Astrocyte of the spinal cord (primary cell): ENCODE results near the gene CDH22.

Source experiments
- DNase-seq: peaks from one replicate; pipeline ENCODE4 v3.0.0; 2011; ENCODE audit warnings: low read depth, low spot score
- H3K4me3 ChIP-seq: 2 replicates; pipeline ENCODE4 v1.5.1; 2011; ENCODE audit warnings: low read depth, mild to moderate bottlenecking, low read length, moderate library complexity
- in situ Hi-C: cut with HindIII; loops from 2 replicates; pipeline ENCODE4 v1.10.0; 2017; ENCODE audit warnings: low sequenced_read_pairs
- TF ChIP-seq, protein P1 (sequence below): IDR thresholded peaks from 2 replicates; pipeline ENCODE4 v1.5.1; 2012; ENCODE audit warnings: low read depth, mild to moderate bottlenecking, low read length, inconsistent platforms

The CDH22 gene

DNA sequence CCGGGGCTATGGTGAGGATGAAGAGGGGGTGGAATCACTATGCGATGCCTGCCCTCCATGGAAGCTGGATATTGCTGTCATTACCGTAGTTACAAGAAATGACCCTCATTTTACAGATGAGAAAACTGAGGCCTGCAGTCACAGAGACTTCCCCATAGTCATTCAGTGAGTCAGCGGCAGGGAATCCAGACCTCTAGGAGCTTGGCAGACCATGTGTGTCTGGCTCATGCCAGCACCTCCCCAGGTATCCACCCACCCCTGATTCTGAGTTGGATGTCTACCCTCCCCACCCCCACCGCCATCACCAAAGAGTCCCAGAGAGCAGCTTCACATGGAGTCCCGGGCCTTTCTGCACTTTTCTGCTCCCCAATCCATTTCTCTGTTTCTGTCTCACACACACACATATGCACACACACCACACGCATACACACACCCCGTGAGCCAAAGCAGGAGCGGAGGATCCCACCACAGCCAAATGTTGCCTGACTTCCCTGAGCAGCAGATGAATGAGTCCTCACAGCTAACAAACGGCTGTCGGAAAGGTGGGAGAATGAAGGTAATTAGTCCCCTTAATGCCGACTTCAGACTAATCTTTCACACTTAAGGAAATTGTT lies 24.8 kb downstream of the CDH22 start:
- in situ Hi-C loops: no loop called here

DNA sequence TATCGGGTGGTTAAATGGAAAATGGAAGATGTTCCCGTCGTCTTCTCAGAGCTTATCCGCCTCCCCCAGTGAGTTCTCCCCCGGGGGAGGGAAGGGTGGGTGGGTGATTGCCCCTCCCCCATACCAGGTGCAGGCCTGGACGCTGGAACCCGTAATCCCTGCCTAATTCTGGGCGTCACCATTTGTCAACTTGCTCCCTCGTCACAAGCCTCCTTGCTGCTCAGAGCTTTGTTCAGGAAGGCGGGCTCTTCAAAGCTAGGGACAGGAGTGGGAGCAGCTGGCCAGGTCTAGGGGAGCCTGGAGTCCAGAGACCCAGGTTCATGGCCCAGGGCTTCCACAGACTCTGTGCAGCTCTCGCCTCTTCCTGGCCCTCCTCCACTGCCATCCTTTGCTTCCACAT lies 25.6 kb downstream of the CDH22 start:
- no peak overlapping the region for H3K4me3 ChIP-seq
- TF ChIP-seq, protein P1, sequence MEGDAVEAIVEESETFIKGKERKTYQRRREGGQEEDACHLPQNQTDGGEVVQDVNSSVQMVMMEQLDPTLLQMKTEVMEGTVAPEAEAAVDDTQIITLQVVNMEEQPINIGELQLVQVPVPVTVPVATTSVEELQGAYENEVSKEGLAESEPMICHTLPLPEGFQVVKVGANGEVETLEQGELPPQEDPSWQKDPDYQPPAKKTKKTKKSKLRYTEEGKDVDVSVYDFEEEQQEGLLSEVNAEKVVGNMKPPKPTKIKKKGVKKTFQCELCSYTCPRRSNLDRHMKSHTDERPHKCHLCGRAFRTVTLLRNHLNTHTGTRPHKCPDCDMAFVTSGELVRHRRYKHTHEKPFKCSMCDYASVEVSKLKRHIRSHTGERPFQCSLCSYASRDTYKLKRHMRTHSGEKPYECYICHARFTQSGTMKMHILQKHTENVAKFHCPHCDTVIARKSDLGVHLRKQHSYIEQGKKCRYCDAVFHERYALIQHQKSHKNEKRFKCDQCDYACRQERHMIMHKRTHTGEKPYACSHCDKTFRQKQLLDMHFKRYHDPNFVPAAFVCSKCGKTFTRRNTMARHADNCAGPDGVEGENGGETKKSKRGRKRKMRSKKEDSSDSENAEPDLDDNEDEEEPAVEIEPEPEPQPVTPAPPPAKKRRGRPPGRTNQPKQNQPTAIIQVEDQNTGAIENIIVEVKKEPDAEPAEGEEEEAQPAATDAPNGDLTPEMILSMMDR: no peak
- DNase-seq: no peak
- in situ Hi-C loops: no loop called here

More for the DNA sequence above, 24.8 kb downstream of the CDH22 start:
- no peak for DNase-seq
- no peak overlapping the region for H3K4me3 ChIP-seq
- TF ChIP-seq, protein P1: no peak

DNA sequence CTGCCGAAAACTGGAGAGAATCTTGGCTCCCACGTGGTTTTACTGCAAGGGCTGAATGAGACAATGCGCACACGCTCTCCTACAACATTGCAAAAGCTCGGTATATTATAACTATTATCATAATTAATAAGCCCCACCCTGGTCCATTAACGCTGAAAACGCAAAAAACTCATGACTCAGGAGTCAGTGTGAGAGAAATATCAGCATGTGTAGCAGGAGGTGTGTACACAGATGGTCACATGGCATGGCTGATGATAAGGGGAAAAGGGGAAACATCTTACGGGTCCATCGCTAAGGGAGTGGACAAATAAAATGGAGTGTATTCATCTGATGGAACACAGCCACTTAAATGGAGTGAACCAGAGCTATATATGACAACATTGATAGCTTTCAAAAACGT lies 29.2 kb downstream of the CDH22 start:
- TF ChIP-seq, protein P1: no peak
- DNase-seq: no peak
- no peak overlapping the region for H3K4me3 ChIP-seq
- in situ Hi-C loops: no loop called here

DNA sequence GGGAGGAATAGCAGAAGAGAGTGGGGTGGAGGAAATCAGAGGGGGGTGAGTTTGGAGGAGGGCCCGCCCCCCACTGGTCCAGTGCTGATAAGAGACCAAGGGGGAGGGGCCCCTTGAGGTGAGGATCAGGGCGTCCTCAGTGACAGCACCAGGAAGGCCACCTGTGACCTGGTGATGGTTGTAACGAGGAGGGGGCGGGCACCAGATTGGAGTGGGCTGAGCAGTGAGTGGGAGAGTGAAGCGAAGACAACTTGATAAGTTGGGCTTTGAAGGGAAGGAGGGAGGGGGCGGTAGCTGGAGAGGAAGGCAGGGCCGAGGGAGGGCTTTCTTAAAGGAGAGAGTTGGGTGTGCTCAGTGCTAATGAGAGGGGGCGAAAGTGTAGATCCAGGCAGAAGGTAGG lies 30.7 kb downstream of the CDH22 start:
- DNase-seq: no peak
- in situ Hi-C loops: no loop called here
- TF ChIP-seq, protein P1: no peak
- no peak overlapping the region for H3K4me3 ChIP-seq

DNA sequence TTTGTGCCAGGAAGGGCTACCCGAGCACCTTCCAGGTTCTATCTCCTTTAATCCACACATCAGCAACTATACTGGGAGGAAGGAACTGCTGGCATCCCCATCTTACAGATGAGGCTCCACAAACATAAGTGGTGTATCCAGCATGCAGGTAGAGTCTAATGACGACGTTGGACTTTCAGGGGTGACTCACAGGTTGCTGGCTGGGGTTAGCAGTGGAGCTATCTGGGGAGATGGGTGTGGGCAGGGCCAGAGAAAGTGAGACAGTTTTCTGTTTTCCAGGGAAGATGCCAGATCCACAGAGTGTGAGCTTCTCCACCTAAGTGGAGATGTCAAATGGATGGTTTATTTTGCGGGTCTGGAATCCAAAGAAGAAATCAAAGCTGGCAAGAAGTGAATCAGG lies 31.8 kb downstream of the CDH22 start:
- in situ Hi-C loops: no loop called here
- TF ChIP-seq, protein P1: no peak

DNA sequence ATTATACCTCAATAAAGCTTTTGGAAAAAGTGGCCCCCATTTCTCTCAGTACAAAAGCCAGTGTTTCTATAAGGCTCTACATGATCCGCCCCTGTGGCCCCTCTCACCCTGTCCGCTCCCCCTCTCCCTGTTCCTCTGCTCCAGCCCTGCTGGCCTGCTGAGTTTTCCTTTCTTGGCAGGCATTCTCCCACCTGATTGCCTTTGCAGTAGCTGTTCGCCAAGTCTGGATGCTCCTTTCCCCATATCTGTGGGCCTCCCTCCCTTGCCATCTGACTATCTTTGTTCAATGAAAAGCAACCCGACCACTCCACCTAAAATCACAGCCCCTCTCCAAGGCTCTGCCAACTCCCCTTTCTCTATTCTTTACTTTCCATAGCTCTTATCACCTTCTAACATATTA lies 33.2 kb downstream of the CDH22 start:
- in situ Hi-C loops: no loop called here
- no peak overlapping the region for H3K4me3 ChIP-seq
- DNase-seq: no peak
- TF ChIP-seq, protein P1: no peak

More for the DNA sequence above, 31.8 kb downstream of the CDH22 start:
- DNase-seq: no peak
- H3K4me3 ChIP-seq: no peak overlapping the region
